ENCODE measurements around the gene AP2A1. TPM values are rescaled to one million over a fixed set of nuclear protein-coding genes. Genes with fewer than 3 reads are reported as not detected.
A peak's percentile ranks its signal among the peaks of the same experiment; 100 is the strongest.

AP2A1 gene
- total and polyA plus RNA-seq, 9 of the 15 experiments (the other 6 are each of a cell fraction or from before 2014, with no cell fraction given): 0.55 to 150 (median 31.9) TPM

DNA sequence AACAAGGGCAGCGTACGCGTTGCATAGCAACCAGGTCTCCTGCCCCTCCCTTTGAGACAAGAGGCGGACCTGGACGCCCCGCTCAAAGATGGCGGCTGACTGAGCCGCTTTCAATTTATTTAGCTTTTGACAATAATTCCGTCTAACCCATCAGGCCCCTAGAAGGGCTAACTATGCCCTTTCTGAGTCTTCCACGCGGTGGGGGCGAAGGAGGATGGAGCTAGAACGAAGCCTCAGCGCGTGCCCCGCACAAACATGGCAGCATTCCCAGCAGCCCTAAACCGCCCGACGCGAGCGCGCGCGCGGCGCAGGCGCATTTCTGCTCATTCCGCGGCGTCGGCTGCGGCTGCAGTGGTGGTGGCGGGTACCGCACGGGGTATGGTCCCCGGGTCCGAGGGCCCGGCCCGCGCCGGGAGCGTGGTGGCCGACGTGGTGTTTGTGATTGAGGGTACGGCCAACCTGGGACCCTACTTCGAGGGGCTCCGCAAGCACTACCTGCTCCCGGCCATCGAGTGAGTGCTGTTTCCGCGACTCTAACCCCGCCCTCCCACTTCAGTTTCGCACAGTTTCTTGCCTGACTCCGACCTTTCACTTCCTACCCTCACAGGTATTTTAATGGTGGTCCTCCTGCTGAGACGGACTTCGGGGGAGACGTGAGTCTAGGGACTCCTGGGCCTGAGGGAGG, 51.3 kb downstream of the AP2A1 start, which contains the start of gene MED25 (continued):
- TF ChIP-seq NEUROD1 (IDR thresholded peaks at IDR 0.05; ENCODE audit: borderline replicate concordance, low read depth, low read length, partially characterized antibody): peak; percentile 1
- no peak for TF ChIP-seq ZNF717 (CRISPR knock-in tag; IDR thresholded peaks at IDR 0.05)
- peak; percentile 97 for TF ChIP-seq MBD2 (IDR thresholded peaks at IDR 0.05; ENCODE audit: borderline replicate concordance, low read depth)
- TF ChIP-seq ZNF586 (CRISPR knock-in tag; conservative IDR thresholded peaks at IDR 0.05): 0 out of 2 replicates have a peak, but pooled peaks have one; percentile 37
- TF ChIP-seq NR4A1 (CRISPR knock-in tag; IDR thresholded peaks at IDR 0.05): 0 out of 2 replicates have a peak, but pooled peaks have one; percentile 35
- no peak; the same call in 1 of the 2 replicates for TF ChIP-seq NR4A1 (tag; IDR thresholded peaks at IDR 0.05)
- peak; percentile 87 for TF ChIP-seq HCFC1 (IDR thresholded peaks at IDR 0.05; ENCODE audit: low read depth, low read length)
- TF ChIP-seq ZNF311 (CRISPR knock-in tag; IDR thresholded peaks at IDR 0.05): 0 out of 2 replicates have a peak, but pooled peaks have one; percentile 43
- peak; percentile 72 for TF ChIP-seq ZNF449 (CRISPR knock-in tag; IDR thresholded peaks at IDR 0.05)
- 0 out of 2 replicates have a peak, but pooled peaks have one; percentile 6 for TF ChIP-seq SMARCE1 (IDR thresholded peaks at IDR 0.05)
- TF ChIP-seq HNRNPLL (IDR thresholded peaks at IDR 0.05; ENCODE audit: low read depth, low read length, poor library complexity, severe bottlenecking): peak; percentile 34
- TF ChIP-seq HMGN3 (IDR thresholded peaks at IDR 0.05; ENCODE audit: borderline replicate concordance, extremely low read depth, insufficient read length, low read depth, low read length): peak; percentile 59
- TF ChIP-seq TAF7 (tag; IDR thresholded peaks at IDR 0.05): no peak
- peak; percentile 97 for TF ChIP-seq ZBTB1 (CRISPR knock-in tag; IDR thresholded peaks at IDR 0.05; ENCODE audit: borderline replicate concordance, low read depth)
- TF ChIP-seq, protein P1, sequence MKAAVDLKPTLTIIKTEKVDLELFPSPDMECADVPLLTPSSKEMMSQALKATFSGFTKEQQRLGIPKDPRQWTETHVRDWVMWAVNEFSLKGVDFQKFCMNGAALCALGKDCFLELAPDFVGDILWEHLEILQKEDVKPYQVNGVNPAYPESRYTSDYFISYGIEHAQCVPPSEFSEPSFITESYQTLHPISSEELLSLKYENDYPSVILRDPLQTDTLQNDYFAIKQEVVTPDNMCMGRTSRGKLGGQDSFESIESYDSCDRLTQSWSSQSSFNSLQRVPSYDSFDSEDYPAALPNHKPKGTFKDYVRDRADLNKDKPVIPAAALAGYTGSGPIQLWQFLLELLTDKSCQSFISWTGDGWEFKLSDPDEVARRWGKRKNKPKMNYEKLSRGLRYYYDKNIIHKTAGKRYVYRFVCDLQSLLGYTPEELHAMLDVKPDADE (conservative IDR thresholded peaks at IDR 0.05; ENCODE audit: control insufficient read depth, low read depth, low read length): peak; percentile 2; the same call in 1 of the 2 replicates
- TF ChIP-seq SIN3A (IDR thresholded peaks at IDR 0.05; ENCODE audit: borderline replicate concordance in 2 of 2, control insufficient read depth in 1 of 2, low read depth in 2 of 2, low read length in 2 of 2): peak; percentile 42 to 83; a peak in 1 of 4 replicates
- TF ChIP-seq MTA3 (IDR thresholded peaks at IDR 0.05; ENCODE audit: borderline replicate concordance): peak; percentile 34; the same call in 1 of the 2 replicates
- peak; percentile 23; the same call in 1 of the 2 replicates for TF ChIP-seq JUN (IDR thresholded peaks at IDR 0.05; ENCODE audit: borderline replicate concordance, low read depth, low read length)
- TF ChIP-seq JUN (CRISPR knock-in tag; IDR thresholded peaks at IDR 0.05; ENCODE audit: borderline replicate concordance): no peak
- peak; percentile 79 for TF ChIP-seq SUPT5H (IDR thresholded peaks at IDR 0.05)
- TF ChIP-seq BACH1 (tag; IDR thresholded peaks at IDR 0.05): peak; percentile 48; the same call in 1 of the 2 replicates
- TF ChIP-seq, protein P2, sequence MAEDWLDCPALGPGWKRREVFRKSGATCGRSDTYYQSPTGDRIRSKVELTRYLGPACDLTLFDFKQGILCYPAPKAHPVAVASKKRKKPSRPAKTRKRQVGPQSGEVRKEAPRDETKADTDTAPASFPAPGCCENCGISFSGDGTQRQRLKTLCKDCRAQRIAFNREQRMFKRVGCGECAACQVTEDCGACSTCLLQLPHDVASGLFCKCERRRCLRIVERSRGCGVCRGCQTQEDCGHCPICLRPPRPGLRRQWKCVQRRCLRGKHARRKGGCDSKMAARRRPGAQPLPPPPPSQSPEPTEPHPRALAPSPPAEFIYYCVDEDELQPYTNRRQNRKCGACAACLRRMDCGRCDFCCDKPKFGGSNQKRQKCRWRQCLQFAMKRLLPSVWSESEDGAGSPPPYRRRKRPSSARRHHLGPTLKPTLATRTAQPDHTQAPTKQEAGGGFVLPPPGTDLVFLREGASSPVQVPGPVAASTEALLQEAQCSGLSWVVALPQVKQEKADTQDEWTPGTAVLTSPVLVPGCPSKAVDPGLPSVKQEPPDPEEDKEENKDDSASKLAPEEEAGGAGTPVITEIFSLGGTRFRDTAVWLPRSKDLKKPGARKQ (CRISPR knock-in tag; IDR thresholded peaks at IDR 0.05): no peak
